GM18499 (cell line): ENCODE results near the gene GPALPP1.
"Not testable (repeated sequence)": the region's sequence is repeated elsewhere in the genome, so short reads cannot be mapped to it uniquely, and the experiment has no call there.

Source experiments
- ATAC-seq: cut with Tn5 transposase; IDR thresholded peaks from one replicate; pipeline ENCODE4 v1.9.1; 2021; ENCODE audit warnings: moderate number of reproducible peaks; ENCODE audit not compliant: insufficient read depth, unreplicated experiment

GPALPP1 gene

DNA sequence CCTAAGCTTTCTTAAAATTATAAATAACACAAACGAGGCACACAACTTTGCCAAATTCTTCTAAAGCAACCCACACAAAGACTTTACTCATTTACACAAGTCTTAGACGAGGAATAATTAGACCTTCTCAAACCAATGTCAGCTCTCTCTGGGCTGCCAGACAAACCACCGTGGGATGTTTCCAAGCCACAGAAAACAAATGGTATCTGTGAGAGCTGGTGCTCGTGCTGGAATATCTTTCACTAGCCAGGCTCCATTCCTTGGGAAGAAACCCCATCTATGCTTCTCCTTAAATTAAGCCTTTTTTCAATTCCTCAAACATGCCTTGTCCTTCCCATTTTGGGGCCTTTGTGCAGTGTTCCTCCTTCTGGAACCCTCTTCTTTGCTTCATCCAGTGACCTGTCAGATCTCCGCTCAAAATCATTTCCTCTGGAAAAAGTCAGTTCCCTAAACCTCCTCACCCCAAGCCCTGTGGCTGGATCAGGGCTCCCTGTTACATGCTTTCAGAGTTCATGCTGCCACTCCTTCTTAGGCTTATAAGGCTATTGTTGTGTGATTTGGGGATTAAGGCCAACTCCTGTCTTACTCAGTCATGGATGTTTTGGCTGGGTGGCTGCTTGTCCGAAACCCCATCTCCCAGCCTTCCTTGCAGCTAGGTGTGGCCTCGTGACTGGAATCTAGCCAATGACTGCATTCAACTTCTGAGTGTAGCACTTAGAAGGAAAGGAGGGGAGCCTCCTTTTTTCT lies 66.7 kb downstream of the GPALPP1 start:
- no peak for ATAC-seq

DNA sequence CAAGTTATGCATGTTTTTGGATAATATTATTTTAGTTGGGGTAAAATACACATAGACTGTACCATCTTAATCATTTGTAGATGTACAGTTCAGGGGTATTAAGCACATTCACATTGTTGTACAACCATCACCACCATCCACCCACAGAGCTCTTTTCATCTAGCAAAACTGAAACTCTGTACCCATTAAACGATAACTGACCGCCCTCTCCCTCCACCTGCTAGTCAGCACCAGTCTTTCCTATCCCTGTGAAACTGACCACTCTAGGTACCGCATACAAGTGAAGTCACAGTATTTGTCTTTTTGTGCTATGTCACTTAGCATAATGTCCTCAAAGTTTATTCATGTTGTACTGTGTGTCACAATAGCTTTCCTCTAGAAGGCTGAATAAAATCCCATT lies 70.7 kb downstream of the GPALPP1 start:
- ATAC-seq: no peak

DNA sequence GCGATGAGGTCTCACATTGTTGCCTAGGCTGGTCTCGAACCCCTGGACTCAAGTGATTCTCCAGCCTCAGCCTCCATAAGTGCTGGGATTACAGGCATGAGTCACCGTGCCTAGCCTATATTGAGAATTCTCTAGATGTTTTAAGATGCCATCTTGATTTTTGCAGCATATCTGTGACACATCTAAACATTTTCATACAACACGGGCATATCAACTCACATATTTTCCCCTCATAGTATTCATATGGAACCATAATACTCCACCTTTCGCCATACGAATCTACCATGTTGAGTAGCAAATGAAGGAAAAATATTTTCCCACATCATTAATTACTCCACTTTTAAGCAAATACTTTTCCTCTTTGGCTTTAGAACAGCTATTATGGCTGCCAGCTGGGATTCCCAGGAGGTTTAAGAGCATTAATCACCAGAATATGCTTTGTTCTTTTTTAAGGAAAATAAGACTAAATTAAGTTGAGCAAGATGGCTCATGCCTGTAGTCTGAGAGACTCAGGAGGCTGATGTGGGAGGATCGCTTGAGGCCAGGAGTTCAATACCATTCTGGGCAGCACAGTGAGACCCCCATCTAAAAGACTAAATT lies 74.0 kb downstream of the GPALPP1 start:
- no peak for ATAC-seq

DNA sequence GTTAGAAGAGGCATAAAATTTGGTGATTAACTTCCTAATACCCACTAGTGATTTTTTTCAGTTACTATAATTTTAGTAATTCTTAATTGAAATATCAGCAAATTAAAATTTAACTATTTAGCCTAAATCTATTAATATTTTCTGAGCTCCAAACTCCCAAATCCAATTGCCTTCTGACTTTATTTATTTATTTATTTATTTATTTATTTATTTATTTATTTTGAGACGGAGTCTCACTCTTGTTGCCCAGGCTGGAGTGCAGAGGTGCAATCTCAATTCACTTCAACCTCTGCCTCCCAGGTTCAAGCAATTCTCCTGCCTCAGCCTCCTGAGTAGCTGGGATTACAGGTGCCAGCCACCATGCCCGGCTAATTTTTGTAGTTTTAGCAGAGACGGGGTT lies 74.6 kb downstream of the GPALPP1 start:
- not testable (repeated sequence) for ATAC-seq

DNA sequence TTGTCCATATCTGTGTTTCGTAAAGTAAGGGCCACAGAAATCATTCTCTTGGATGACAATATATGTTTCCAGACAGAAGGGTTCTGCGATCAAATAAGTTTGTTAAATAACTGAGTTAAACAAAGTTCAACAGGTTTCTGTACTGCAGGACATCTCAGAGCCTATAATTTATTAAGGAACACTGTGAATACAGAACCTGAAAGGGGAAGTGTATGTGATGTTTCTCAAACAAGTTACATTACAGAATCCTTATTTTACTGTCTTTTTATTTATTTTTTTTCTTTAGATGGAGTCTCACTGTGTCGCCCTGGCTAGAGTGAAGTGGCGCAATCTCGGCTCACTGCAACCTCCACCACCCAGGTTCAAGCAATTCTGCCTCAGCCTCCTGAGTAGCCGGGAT lies 75.6 kb downstream of the GPALPP1 start:
- no peak for ATAC-seq

DNA sequence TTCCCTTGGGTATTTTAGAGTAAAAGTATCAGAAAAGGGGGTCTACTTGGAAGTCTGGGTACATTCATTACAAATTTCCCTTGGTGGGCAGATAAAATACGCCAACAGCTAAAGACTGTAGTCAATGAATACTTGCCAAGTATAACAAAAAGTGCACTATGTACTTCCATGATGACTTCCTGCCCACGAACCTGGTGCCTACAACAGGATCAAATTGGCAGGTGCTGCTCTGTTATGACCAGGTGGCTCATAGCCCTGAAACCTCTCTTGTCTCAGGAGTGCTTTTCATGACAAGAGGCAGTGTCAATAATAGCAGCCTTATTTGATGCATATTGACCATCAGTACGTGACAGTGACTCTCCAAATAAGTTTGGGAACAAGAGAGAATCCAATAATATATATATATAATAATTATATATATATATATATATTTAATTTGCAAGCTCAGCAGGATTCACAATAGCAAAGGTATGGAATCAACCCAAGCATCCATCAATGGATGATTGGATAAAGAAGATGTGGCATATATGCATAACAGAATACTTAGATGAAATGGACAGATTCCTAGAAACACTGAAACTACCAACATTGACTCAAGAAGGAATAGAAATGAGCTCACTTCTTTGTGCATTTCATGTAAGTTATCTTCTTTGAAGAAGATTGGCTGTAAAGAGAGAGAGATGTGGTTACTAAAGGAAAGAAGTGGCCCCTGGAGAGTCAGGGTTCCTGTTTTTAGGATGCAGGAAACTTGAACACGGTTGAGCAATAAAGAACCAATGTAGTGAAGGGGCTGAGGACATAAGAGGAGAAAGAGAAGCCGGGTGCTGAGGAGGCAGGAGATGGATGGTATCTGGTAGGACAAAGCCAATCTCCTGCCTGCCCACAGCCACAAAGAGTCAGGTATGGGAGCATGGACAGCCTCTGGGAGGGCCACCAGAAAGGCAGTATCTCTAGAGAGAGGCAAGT lies 79.0 kb downstream of the GPALPP1 start:
- ATAC-seq: no peak

DNA sequence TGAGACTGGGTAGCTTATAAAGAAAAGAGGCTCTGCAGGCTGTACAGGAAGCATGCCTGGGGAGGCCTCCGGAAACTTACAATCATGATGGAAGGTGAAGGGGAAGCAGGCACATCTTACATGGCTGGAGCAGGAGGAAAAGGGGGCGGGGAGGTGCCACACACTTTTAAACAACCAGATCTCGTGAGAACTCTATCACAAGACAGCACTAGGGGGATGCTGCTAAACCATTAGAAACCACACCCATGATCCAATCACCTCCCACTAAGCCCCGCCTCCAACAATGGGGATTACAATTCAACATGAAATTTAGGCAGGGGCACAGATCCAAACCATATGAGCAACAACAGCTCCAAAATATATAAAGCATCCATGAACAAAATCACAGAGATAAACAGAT lies 84.5 kb downstream of the GPALPP1 start:
- ATAC-seq: no peak

DNA sequence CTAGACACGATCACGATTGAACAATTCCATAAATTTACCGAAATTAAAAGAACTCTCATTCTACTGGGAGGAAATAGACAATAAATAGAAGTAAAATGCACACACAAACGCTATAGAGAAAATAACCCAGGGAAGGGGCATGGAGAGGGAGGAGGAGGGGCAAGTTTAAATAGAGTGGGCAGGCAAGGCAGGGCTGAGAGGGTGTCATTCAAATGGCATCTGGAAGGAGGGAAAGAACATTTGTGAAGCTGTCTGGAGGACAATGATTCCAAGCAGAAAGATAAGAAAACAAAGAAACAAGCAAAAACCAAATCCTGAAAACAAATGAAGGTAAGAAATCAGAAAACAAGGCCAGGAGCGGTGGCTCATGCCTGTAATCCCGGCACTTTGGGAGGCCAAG lies 85.4 kb downstream of the GPALPP1 start:
- no peak for ATAC-seq

DNA sequence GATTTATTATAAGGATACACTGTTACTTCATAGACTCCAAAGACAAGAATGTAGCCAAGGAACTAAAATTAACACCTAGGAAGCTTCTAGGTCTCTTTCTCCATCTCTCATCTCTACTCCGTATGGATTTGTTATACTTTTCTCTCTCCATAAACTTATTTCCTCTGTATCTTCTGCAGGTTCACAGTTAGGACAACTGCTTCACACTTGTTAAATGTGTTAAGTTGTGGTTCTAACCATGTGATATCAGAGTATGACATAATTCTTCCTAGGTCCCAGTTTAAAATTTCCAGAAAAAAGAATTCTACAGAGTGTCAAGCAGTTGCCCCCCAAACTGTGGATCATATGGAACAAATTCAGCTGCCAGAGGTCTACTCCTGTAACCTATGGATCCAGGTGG lies 88.7 kb downstream of the GPALPP1 start:
- ATAC-seq: no peak
